Measurements from ENCODE around the gene TXNDC12. TPM values are rescaled to one million over a fixed set of nuclear protein-coding genes. Genes with fewer than 3 reads are reported as not detected.

Gene TXNDC12
- total and polyA plus RNA-seq, 2 donors: 27.2 to 43.9 TPM

DNA sequence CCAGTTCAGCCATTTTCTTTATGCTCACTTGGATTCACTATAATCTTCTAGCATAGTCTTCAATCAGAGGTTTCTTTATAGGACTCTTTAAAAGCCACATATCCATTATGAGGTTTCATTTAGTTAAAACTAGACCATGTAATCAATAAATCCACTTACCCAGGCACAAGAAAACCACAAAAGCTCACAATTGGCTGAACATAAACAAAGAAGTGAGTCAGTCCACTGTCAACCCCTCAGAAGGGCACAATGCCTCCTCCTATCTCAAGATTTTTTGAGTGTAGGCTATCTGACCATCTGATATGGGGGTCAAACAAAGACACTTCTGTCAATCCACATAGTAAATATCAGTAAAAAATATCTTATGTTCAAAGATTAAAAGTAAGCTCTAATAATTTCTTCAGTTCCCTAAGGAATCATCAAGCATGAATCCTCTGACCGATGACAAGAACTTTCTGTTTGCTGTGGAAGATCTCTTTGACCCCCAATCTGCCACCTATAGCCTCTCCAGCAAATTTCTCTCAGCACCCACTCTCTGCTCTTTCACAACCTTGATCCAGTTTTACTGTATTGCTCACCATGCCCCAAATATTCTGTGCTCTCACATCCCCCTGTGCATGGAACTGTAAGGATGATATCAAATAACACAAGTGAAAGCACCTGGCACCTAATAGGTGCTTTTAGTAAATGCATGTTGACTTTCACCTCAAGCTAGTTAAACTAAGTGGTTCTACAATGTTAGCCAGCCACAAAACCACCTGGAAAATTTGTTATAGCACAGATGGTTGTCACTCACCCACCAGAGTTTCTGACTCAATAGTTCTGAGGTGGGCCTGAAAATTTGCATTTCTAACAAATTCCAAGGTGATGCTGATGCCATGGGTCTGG lies 81.2 kb downstream of the TXNDC12 start:
- DNase-seq (ENCODE audit: low read depth in 6 of 9, low spot score in 9 of 9): no peak
- Histone ChIP-seq H3K27me3 (ENCODE audit: control insufficient read depth in 2 of 2, insufficient read depth in 1 of 2, low read length in 1 of 2) (no peaks in the 10 kb centered on the region), H3K4me3 (ENCODE audit: low read length in 2 of 2) (no peak overlapping the region), H3K4me1 (ENCODE audit: control insufficient read depth in 2 of 2, insufficient read depth in 2 of 2, low read length in 2 of 2) (no peaks in the 10 kb centered on the region), H3K27ac (ENCODE audit: low read depth in 1 of 2, low read length in 1 of 2) (no peak overlapping the region), H3K9me3 (ENCODE audit: control insufficient read depth in 2 of 2, insufficient read depth in 1 of 2, low read length in 1 of 2) (no peaks in the 10 kb centered on the region), H3K36me3 (ENCODE audit: control insufficient read depth in 2 of 2, insufficient read depth in 2 of 2, low read length in 1 of 2) (no peaks in the 10 kb centered on the region)
- 95% methylated on average over 1 of the region's 1 CpG for WGBS

Other genes starting within 250 kb of the TXNDC12 start
- gene NRDC, start 176.5 kb downstream of the TXNDC12 start, total RNA-seq: 56.2 TPM
- gene NRDC, start 176.5 kb downstream of the TXNDC12 start, polyA plus RNA-seq: 151 TPM
- gene RAB3B, start 64.5 kb downstream of the TXNDC12 start, total RNA-seq: 0.24 TPM
- 0.07 TPM for gene RAB3B, start 64.5 kb downstream of the TXNDC12 start, polyA plus RNA-seq
- 7.7 TPM for gene KTI12, start 21.4 kb downstream of the TXNDC12 start, total RNA-seq
- 11.1 TPM for gene KTI12, start 21.4 kb downstream of the TXNDC12 start, polyA plus RNA-seq
- 60.5 TPM for gene BTF3L4, start 1.1 kb upstream of the TXNDC12 start, total RNA-seq
- gene BTF3L4, start 1.1 kb upstream of the TXNDC12 start, polyA plus RNA-seq: 66.2 TPM
- 6.8 TPM for gene ZFYVE9, start 86.9 kb upstream of the TXNDC12 start, total RNA-seq
- gene ZFYVE9, start 86.9 kb upstream of the TXNDC12 start, polyA plus RNA-seq: 3.6 TPM